NAMALWA (cell line): ENCODE results near the gene IMMP1L.
A peak's percentile ranks its signal among the peaks of the same experiment; 100 is the strongest.
"Not testable (repeated sequence)": the region's sequence is repeated elsewhere in the genome, so short reads cannot be mapped to it uniquely, and the experiment has no call there.

Experiments used
- DNase-seq: peaks from one replicate; pipeline ENCODE4 v3.0.0-alpha.2; 2015; ENCODE audit warnings: low spot score

Gene IMMP1L

DNA sequence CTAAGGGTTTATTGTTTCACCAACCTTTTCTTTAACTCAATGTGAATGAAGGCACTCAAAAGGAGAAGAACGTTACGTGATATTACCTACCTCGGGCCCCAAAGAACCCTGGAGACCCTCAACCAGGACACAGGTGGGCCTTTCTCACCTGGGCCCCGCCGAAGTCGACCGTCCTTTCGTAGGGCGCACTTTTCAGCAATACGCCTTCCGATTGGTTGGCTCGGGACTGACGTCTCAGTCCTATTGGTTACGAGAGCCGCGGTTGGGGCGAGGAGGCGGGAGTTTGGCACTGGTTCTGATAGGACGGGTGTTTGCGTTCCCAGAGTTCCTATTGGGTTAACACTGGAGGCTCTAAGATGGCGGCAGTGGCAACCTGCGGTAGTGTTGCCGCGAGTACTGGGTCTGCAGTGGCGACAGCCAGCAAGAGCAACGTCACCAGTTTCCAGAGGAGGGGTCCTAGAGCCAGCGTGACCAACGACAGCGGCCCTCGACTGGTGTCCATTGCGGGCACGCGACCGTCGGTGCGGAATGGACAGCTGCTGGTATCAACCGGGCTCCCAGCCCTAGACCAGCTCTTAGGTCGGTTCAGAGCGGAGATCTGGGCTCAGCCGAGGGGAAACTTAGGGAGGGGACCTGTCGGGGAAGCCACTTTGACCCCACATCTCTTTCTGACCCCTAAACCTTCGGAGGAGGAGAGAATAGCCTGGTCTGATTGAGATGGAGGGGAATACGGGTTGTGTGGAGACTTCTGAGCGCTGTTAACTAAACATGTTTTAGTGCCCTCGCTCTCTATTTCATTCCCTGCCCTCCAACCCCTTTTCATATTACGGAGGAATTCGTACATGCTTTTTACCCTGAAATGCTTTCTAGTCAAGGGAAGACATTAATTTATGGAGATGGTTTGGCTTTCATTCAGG is at the start of gene IMMP1L, which contains the start of gene ELP4:
Gene IMMP1L, minus strand, starts transcription at position 194 of the 917 bp plus-strand sequence. CDS start 46,346 bp downstream, outside the sequence.
Gene ELP4, plus strand, starts transcription at position 339 of the 917 bp plus-strand sequence. Its CDS starts 18 bp downstream, at position 357.
- DNase-seq, result peak; percentile 98

DNA sequence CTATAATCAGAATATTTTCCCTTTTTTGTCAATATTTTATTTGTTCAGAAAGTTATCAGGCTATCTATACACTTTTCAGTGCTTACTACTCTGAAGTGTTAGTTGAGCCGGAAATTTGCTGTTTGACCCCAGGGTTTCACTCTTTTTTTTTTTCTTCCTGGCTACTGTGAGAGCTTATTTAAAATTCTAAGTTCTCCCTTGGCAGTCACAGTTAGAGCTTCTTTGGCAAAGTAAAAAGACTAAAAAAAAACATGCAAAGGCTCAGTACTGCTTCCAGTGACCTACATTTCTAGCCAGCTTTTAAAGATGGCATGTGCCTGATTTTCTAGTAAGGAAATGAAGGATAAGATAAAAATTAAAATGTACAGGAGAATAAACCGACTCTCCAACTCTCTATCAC is 48.6 kb upstream of the IMMP1L start:
- DNase-seq, result no peak

DNA sequence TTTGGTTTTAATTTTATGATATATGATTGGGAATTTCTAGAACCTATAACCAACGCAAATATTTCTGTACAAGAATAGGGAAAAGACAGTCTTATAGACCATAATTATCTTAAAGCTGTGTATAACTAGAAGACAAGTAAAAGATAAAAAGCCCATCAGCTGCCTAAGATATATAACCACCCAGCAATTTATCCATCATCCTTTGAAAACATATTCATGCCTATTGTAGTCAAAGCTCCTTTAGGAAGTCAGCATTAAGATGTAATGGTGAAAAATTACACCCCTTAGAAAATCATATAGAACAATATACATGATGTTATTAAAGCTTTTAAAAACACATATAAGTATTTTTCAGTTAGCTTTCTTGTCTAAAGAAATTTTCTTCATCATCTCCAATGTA is 46.5 kb upstream of the IMMP1L start:
- no peak for DNase-seq

- DNase-seq, result no peak
These were observed 33.4 kb upstream of the IMMP1L start for GRCh38 chr11:31542862-31543261.

DNA sequence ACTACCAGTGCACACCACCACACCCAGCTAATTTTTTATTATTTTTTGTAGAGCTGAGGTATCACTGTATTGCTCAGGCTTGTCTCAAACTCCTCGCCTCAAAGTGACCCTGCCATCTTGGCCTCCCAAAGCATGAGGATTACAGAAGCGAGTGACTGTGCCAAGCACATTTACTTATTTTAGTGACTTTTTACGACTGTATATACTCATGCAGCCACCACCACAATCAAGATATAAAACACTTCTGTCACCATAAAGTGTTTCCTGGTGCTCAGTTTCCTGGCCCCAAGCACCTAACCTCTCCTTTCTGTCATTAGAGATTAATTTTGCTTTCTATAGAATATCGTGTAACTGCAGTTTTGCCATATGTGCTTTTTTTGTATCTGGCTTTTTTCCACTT is 26.1 kb upstream of the IMMP1L start:
- no peak for DNase-seq

- no peak for DNase-seq
These were observed 21.9 kb upstream of the IMMP1L start for GRCh38 chr11:31531293-31531692.

DNA sequence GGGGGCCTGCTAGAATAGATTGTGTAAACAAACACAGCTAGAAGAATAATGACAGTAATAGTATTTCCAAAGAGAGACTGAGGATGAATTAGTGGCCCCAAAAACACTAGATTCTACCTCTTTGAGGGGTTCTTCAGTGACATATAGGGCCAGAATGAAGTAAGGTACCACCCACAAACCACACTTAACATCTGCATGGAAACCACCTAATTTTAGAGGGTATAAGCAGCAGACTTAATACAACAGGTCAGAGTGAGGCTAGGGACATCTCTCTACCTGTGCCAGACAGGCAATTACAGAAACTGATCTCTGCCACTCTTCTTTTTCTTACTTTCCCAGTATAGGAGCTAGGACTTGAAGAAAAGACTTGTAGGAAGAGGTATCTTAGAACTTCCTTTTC is 20.3 kb upstream of the IMMP1L start:
- DNase-seq, result no peak

GRCh38 chr11:31529189-31529588 is 19.8 kb upstream of the IMMP1L start:
- DNase-seq, result no peak

- no peak for DNase-seq
These were observed 12.2 kb upstream of the IMMP1L start for GRCh38 chr11:31521497-31522150.

DNA sequence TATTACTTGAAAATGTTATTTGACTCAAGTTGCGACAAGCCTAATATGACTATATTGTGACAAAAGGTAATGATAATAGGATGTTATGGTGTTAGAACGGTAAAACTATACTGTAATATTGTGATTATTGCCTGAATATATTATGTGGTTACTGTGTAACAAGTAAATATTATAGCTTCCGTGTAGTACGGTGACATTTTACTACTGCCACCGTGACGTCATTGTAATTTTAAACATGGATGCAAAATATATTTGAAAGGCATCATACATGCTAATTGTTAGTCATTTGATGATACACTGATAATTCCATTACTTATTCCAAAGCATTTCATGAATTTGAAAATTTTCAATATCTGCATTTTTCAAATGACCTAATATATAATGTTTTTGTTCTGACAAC is 2.7 kb upstream of the IMMP1L start:
- no peak for DNase-seq

DNA sequence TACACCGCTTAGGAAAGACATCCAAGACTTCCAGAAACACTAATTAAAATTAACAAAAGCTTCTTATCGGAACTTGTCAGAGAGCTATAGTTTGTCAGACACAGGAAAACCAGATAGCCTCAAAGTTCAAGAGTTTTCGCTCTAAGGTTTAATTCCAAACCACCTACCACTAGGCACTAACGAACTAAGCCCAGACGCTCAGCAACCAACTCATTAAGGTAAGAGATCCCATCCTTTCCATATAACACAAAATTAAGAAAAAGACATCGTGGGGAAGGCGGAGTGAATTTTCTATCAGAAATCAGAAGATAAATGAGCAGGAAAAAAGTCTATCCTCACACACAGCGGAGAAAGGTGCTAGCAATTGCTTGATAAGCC is 382 bp downstream of the IMMP1L start:
- DNase-seq, result no peak

- no peak for DNase-seq
These were observed 8.9 kb downstream of the IMMP1L start for GRCh38 chr11:31500560-31500959.

DNA sequence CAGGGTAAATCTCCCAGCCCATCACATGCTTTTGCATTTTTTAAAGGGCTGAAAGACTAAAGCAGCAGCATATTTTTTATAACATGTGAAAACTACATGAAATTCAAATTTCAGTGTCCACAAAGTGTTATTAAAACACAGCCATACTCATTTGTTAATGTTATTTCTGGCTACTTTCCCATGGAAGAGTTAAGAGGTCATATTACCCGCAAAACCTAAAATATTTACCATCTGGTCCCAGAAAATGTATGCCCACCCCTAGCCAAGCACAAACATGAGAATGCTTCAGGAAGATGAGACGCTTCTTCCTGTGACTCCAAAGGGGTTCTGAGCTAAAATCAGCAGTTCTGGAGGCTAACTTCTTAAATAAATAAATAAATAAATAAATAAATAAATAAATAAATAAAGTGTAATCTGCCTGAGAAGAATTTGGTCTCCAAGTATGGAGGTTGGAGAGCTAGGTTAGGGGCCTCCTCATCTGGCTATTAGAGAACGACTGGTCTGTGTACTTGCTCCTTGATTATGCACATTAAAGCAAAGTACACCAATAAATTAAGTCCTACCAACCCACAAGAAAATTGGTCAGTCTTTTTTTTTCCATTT is 9.7 kb downstream of the IMMP1L start:
- no peak for DNase-seq

GRCh38 chr11:31493762-31494161 is 15.7 kb downstream of the IMMP1L start:
- not testable (repeated sequence) for DNase-seq

GRCh38 chr11:31493235-31493634 is 16.2 kb downstream of the IMMP1L start:
- DNase-seq, result no peak

DNA sequence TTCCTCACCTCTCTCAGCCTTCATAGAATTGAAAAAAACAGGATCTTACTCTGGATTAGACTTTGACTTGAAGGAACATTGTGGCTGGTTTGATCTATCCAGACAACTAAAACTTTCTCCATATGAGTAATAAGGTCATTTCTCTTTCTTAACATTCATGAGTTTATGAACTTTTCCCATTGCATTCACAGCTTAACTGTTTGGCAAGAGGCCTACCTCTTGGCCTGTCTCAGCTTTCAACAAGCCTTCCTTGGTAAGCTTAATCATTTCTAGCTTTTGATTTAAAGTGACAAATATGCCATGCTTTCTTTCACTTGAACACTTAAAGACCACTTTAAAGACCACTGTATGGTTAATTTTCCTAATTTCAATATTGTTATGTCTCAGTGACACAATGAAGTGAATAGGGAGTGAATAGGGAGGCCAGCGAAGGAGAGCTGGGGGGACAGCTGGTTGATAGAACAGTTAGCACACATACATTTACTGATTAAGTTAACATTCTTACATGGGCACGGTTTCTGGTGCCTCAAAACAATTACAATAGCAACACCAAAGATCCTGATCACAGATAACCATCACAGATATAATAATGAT is 17.0 kb downstream of the IMMP1L start:
- DNase-seq, result no peak

GRCh38 chr11:31487848-31488247 is 21.6 kb downstream of the IMMP1L start:
- peak; percentile 70 for DNase-seq

- DNase-seq, result no peak
These were observed 24.9 kb downstream of the IMMP1L start for GRCh38 chr11:31484497-31484896.

DNA sequence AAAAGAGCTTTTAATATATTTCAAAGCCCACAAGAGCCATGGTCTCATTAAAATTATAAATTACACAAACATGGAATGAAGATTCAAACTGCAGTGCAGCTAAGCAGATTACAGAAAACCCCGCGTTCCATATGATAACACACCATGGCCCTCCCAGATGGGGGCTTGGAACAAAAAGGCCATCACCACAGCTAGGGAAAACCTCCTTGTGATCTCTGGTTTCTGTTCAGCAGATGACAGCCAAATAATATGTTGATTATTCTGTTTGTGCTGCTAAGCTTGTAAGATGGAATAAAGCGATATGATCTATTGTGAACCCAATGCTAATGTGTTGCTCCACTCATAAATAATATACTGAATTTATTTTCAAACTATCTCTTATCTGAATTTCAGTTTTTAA is 28.5 kb downstream of the IMMP1L start:
- no peak for DNase-seq

GRCh38 chr11:31479066-31479465 is 30.4 kb downstream of the IMMP1L start:
- no peak for DNase-seq

- DNase-seq, result no peak
These were observed 31.2 kb downstream of the IMMP1L start for GRCh38 chr11:31478223-31478590.

GRCh38 chr11:31477528-31478222 is 31.7 kb downstream of the IMMP1L start:
- no peak for DNase-seq
